Central memory CD4-positive, alpha-beta T cell (primary cell): ENCODE measurements around the gene XXYLT1.
"Not testable (repeated sequence)": the region's sequence is repeated elsewhere in the genome, so short reads cannot be mapped to it uniquely, and the experiment has no call there.

Source experiments
- DNase-seq: peaks from one replicate; pipeline ENCODE4 v3.0.0; 2022

The XXYLT1 gene

GRCh38 chr3:195204360-195205163, 66.4 kb downstream of the XXYLT1 start:
- DNase-seq: no peak

GRCh38 chr3:195203606-195204005, 67.4 kb downstream of the XXYLT1 start:
- DNase-seq: no peak

- DNase-seq: no peak
Measured at GRCh38 chr3:195201295-195201694, 69.7 kb downstream of the XXYLT1 start.

GRCh38 chr3:195200010-195200822, 70.7 kb downstream of the XXYLT1 start:
- no peak for DNase-seq

GRCh38 chr3:195198426-195199346, 72.3 kb downstream of the XXYLT1 start:
- DNase-seq: no peak

- no peak for DNase-seq
Measured at GRCh38 chr3:195197765-195198425, 73.1 kb downstream of the XXYLT1 start.

- no peak for DNase-seq
Measured at GRCh38 chr3:195196266-195196665, 74.7 kb downstream of the XXYLT1 start.

GRCh38 chr3:195195321-195196209, 75.4 kb downstream of the XXYLT1 start:
- no peak for DNase-seq

- no peak for DNase-seq
Measured at GRCh38 chr3:195194559-195195206, 76.3 kb downstream of the XXYLT1 start.

GRCh38 chr3:195191580-195191979, 79.4 kb downstream of the XXYLT1 start:
- DNase-seq: no peak

- DNase-seq: no peak
Measured at GRCh38 chr3:195189821-195190220, 81.1 kb downstream of the XXYLT1 start.

GRCh38 chr3:195188426-195188927, 82.5 kb downstream of the XXYLT1 start:
- DNase-seq: no peak

- DNase-seq: no peak
Measured at GRCh38 chr3:195187609-195188425, 83.1 kb downstream of the XXYLT1 start.

- not testable (repeated sequence) for DNase-seq
Measured at GRCh38 chr3:195186710-195187047, 84.3 kb downstream of the XXYLT1 start.

GRCh38 chr3:195186041-195186709, 84.8 kb downstream of the XXYLT1 start:
- no peak for DNase-seq

- DNase-seq: no peak
Measured at GRCh38 chr3:195185583-195185982, 85.4 kb downstream of the XXYLT1 start.

GRCh38 chr3:195184716-195185421, 86.1 kb downstream of the XXYLT1 start:
- no peak for DNase-seq

- no peak for DNase-seq
Measured at GRCh38 chr3:195183071-195183776, 87.7 kb downstream of the XXYLT1 start.
